NT2/D1 (cell line): ENCODE results near the gene SYNJ1.

Experiments
- DNase-seq: peaks from one replicate; pipeline ENCODE4 v3.0.0-alpha.2; 2011; ENCODE audit warnings: low read depth, low spot score
- H3K27me3 ChIP-seq: 2 replicates; pipeline ENCODE4 v1.6.0; 2011; ENCODE audit warnings: mild to moderate bottlenecking; ENCODE audit not compliant: insufficient read length, insufficient read depth
- H3K36me3 ChIP-seq: 2 replicates; pipeline ENCODE4 v1.6.1; 2011; ENCODE audit warnings: mild to moderate bottlenecking, low read length, mixed read lengths; ENCODE audit not compliant: insufficient read depth, insufficient read length
- H3K4me1 ChIP-seq: 2 replicates; pipeline ENCODE4 v1.5.1; 2011; ENCODE audit not compliant: insufficient read depth, insufficient read length
- H3K4me3 ChIP-seq: 2 replicates; pipeline ENCODE4 v1.5.1; 2011; ENCODE audit warnings: low read depth; ENCODE audit not compliant: insufficient read length
- H3K9ac ChIP-seq: 2 replicates; pipeline ENCODE4 v1.6.0; 2011; ENCODE audit warnings: low read depth; ENCODE audit not compliant: insufficient read length
- H3K9me3 ChIP-seq: 2 replicates; pipeline ENCODE4 v1.5.1; 2011; ENCODE audit warnings: mild to moderate bottlenecking, low read length; ENCODE audit not compliant: insufficient read depth
- SUZ12 ChIP-seq: IDR thresholded peaks from 2 replicates; pipeline ENCODE4 v1.6.1; 2011; ENCODE audit not compliant: insufficient read length, insufficient read depth; ENCODE audit errors: extremely low read depth
- YY1 ChIP-seq: IDR thresholded peaks from 2 replicates; pipeline ENCODE4 v1.6.1; 2011; ENCODE audit not compliant: insufficient read length, insufficient read depth
- ZNF274 ChIP-seq: IDR thresholded peaks from 2 replicates; pipeline ENCODE4 v1.6.1; 2011; ENCODE audit warnings: mild to moderate bottlenecking, low read depth, low read length

The SYNJ1 gene

DNA sequence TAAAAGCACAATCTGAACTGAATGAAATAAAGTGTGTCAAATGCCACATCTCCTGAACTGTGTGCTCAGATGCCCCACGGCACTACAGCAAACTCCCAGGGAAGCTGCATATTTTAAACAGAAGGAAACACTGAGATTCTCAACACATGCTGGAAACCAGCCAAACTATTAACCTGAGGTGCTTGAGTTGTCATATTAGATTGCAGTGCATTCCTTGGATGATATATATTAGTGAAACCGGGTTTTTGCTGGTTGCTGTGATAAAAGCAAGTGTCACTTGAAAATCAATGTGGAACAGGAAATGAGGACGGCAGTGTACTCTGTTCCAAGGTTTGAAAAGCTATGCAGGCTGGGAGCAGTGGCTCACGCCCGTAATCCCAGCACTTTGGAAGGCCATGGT is 8.7 kb downstream of the SYNJ1 start:
- DNase-seq, result no peak
- Histone ChIP-seq H3K4me3 (no peak overlapping the region), H3K4me1 (no peaks in the 10 kb centered on the region), H3K9me3 (no peaks in the 10 kb centered on the region; the same call in 1 of the 2 replicates), H3K36me3 (no peaks in the 10 kb centered on the region), H3K9ac (no peak overlapping the region), H3K27me3 (no peaks in the 10 kb centered on the region)
- TF ChIP-seq ZNF274 (no peak), SUZ12 (no peak), YY1 (no peak)

GRCh38 chr21:32717851-32718316 is 9.9 kb downstream of the SYNJ1 start:
- no peaks in the 10 kb centered on the region for H3K4me1 ChIP-seq
- DNase-seq, result no peak
- H3K36me3 ChIP-seq, result no peaks in the 10 kb centered on the region
- TF ChIP-seq SUZ12 (no peak), ZNF274 (no peak), YY1 (no peak)
- no peak overlapping the region for H3K4me3 ChIP-seq
- H3K9me3 ChIP-seq, result no peaks in the 10 kb centered on the region; the same call in 1 of the 2 replicates
- H3K9ac ChIP-seq, result no peak overlapping the region
- H3K27me3 ChIP-seq, result no peaks in the 10 kb centered on the region

DNA sequence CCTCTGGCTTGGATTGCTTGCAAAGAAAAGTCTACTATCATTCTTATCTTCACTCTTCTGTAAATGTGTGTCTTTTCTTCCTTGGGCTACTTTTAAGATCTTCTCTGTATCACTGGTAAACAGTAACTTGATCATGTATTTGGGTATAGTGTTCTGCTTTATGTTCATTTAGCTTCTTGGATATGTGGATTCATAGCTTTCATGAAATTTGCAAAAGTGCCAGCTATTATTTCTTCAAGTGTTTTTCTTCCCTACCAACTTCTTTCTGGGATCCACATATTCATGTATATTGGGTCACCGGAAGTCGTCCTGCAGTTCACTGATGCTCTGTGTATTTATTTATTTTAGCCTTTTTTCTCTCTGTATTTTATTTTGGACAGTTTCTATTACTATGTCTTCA is 11.3 kb downstream of the SYNJ1 start:
- Histone ChIP-seq H3K9me3 (no peaks in the 10 kb centered on the region; the same call in 1 of the 2 replicates), H3K36me3 (no peaks in the 10 kb centered on the region), H3K27me3 (no peaks in the 10 kb centered on the region), H3K9ac (no peak overlapping the region), H3K4me3 (no peak overlapping the region), H3K4me1 (no peaks in the 10 kb centered on the region)
- no peak for DNase-seq
- TF ChIP-seq YY1 (no peak), ZNF274 (no peak), SUZ12 (no peak)

DNA sequence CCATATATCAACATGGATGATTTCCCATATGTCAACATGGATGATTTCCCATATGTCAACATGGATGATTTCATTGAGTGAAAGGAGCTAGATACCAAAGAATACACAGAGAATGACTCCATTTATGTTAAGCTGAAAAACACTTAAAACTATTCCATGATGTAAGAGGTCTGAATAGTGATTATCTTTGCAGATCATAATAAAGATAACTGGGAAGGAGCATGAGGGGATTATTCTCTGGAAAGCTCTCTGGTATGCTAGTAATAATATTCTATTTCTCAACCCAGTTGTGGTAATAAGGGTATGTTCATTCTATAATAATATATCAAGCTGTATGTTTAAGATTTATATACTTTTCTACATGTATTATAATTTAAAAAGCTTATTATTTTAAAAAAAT is 14.1 kb downstream of the SYNJ1 start:
- H3K4me1 ChIP-seq, result no peaks in the 10 kb centered on the region
- H3K27me3 ChIP-seq, result no peaks in the 10 kb centered on the region
- no peak overlapping the region for H3K4me3 ChIP-seq
- H3K36me3 ChIP-seq, result no peaks in the 10 kb centered on the region
- TF ChIP-seq YY1 (no peak), SUZ12 (no peak), ZNF274 (no peak)
- no peak for DNase-seq
- no peak overlapping the region for H3K9ac ChIP-seq
- no peaks in the 10 kb centered on the region; the same call in 1 of the 2 replicates for H3K9me3 ChIP-seq

- TF ChIP-seq SUZ12, result no peak
- TF ChIP-seq ZNF274, result no peak
- no peak for TF ChIP-seq YY1
These were observed 15.2 kb downstream of the SYNJ1 start for GRCh38 chr21:32712641-32713040.

GRCh38 chr21:32712043-32712442 is 15.8 kb downstream of the SYNJ1 start:
- no peak overlapping the region for H3K9ac ChIP-seq
- TF ChIP-seq YY1, result no peak
- no peak for TF ChIP-seq SUZ12
- no peak for TF ChIP-seq ZNF274
- H3K4me1 ChIP-seq, result no peaks in the 10 kb centered on the region
- DNase-seq, result no peak
- H3K9me3 ChIP-seq, result no peaks in the 10 kb centered on the region; the same call in 1 of the 2 replicates
- H3K4me3 ChIP-seq, result no peak overlapping the region
- no peaks in the 10 kb centered on the region for H3K36me3 ChIP-seq
- no peaks in the 10 kb centered on the region for H3K27me3 ChIP-seq

More at GRCh38 chr21:32712641-32713040, 15.2 kb downstream of the SYNJ1 start:
- H3K4me3 ChIP-seq, result no peak overlapping the region
- no peak for DNase-seq
- no peaks in the 10 kb centered on the region for H3K36me3 ChIP-seq
- H3K9me3 ChIP-seq, result no peaks in the 10 kb centered on the region; the same call in 1 of the 2 replicates
- H3K9ac ChIP-seq, result no peak overlapping the region
- H3K27me3 ChIP-seq, result no peaks in the 10 kb centered on the region
- H3K4me1 ChIP-seq, result no peaks in the 10 kb centered on the region

DNA sequence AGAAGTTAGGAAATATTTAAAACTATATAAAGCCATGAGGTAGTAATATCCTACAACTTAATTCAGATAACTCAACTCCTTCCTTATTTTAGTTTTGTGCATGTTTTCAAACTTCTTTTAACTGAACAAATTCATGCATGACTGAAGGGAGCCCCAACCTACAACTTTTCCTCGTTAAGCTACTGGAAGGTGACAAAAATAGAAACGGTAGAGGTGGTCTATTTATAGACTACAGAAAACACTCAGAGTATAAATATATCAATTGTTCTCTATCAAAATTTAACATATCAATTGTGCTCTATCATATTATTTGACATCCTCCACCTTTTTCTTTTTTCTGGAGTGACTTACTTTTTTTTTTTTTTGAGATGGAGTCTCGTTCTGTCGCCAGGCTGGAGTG is 16.8 kb downstream of the SYNJ1 start:
- no peaks in the 10 kb centered on the region for H3K9me3 ChIP-seq
- TF ChIP-seq SUZ12 (no peak), ZNF274 (no peak), YY1 (no peak)

More for the DNA sequence above, 16.8 kb downstream of the SYNJ1 start:
- Histone ChIP-seq H3K27me3 (no peaks in the 10 kb centered on the region), H3K36me3 (no peaks in the 10 kb centered on the region), H3K4me1 (no peaks in the 10 kb centered on the region), H3K9ac (no peak overlapping the region), H3K4me3 (no peak overlapping the region)
- no peak for DNase-seq
